Measurements from ENCODE around the gene DMWD.

- TF ChIP-seq CTCF (IDR thresholded peaks at IDR 0.05) (no peak), POLR2A (IDR thresholded peaks at IDR 0.05) (no peak)
These were observed 8.5 kb downstream of the DMWD start for GRCh38 chr19:45784096-45784495.
